SK-N-SH treated with all-trans-retinoic acid at 6 μM for 48 hours (cell line): ENCODE data around the gene KIF11.

ENCODE experiments used
- ARNTL ChIP-seq: fragments of 450-650 bp; formaldehyde crosslinking; IDR thresholded peaks from 2 replicates; pipeline ENCODE4 v1.5.0; 2020; ENCODE audit warnings: low read depth, mild to moderate bottlenecking, moderate library complexity, borderline replicate concordance
- BACH2 ChIP-seq: fragments of 250-450 bp; sonication (Bioruptor Pico); IDR thresholded peaks from 2 replicates; pipeline ENCODE4 v1.9.0; 2021; ENCODE audit warnings: mild to moderate bottlenecking, borderline replicate concordance
- CREB5 ChIP-seq: fragments of 250-450 bp; sonication (Bioruptor Pico); IDR thresholded peaks from 2 replicates; pipeline ENCODE4 v1.5.1; 2020; ENCODE audit warnings: low read depth, mild to moderate bottlenecking, moderate library complexity
- CSRNP3 ChIP-seq: fragments of 250-450 bp; sonication (Bioruptor Pico); IDR thresholded peaks from 2 replicates; pipeline ENCODE4 v1.5.1; 2021; ENCODE audit warnings: mild to moderate bottlenecking, moderate library complexity
- GLIS3 ChIP-seq: fragments of 250-450 bp; sonication (Bioruptor Pico); IDR thresholded peaks from 2 replicates; pipeline ENCODE4 v1.5.0; 2020; ENCODE audit warnings: mild to moderate bottlenecking, moderate library complexity
- ISL1 ChIP-seq: fragments of 250-450 bp; sonication (Bioruptor Pico); IDR thresholded peaks from 2 replicates; pipeline ENCODE4 v2.1.2; 2022; ENCODE audit warnings: mild to moderate bottlenecking, moderate library complexity
- OSR1 ChIP-seq: fragments of 250-450 bp; sonication (Bioruptor Pico); IDR thresholded peaks from 2 replicates; pipeline ENCODE4 v1.8.0; 2022; ENCODE audit warnings: moderate library complexity, mild to moderate bottlenecking, inconsistent platforms
- PATZ1 ChIP-seq: fragments of 250-450 bp; sonication (Bioruptor Pico); IDR thresholded peaks from 2 replicates; pipeline ENCODE4 v1.8.0; 2020; ENCODE audit warnings: mild to moderate bottlenecking, moderate library complexity, borderline replicate concordance
- RARB ChIP-seq: fragments of 250-450 bp; sonication (Bioruptor Pico); IDR thresholded peaks from 2 replicates; pipeline ENCODE4 v1.8.0; 2021; ENCODE audit warnings: mild to moderate bottlenecking, moderate library complexity
- ZFP3 ChIP-seq: fragments of 250-450 bp; sonication (Bioruptor Pico); IDR thresholded peaks from 2 replicates; pipeline ENCODE4 v1.5.0; 2020; ENCODE audit warnings: mild to moderate bottlenecking, moderate library complexity
- ZFP30 ChIP-seq: fragments of 450-650 bp; formaldehyde crosslinking; IDR thresholded peaks from 2 replicates; pipeline ENCODE4 v1.5.0; 2022; ENCODE audit warnings: mild to moderate bottlenecking, moderate library complexity
- ZNF70 ChIP-seq: fragments of 450-650 bp; formaldehyde crosslinking; IDR thresholded peaks from 2 replicates; pipeline ENCODE4 v1.5.0; 2020; ENCODE audit warnings: mild to moderate bottlenecking, moderate library complexity
- ZNF8 ChIP-seq: fragments of 450-650 bp; formaldehyde crosslinking; IDR thresholded peaks from 2 replicates; pipeline ENCODE4 v1.5.0; 2020; ENCODE audit warnings: mild to moderate bottlenecking, moderate library complexity
- TF ChIP-seq, protein P1 (sequence below): fragments of 250-450 bp; sonication (Bioruptor Pico); IDR thresholded peaks from 2 replicates; pipeline ENCODE4 v1.5.0; 2020; ENCODE audit warnings: mild to moderate bottlenecking, moderate library complexity

DNA sequence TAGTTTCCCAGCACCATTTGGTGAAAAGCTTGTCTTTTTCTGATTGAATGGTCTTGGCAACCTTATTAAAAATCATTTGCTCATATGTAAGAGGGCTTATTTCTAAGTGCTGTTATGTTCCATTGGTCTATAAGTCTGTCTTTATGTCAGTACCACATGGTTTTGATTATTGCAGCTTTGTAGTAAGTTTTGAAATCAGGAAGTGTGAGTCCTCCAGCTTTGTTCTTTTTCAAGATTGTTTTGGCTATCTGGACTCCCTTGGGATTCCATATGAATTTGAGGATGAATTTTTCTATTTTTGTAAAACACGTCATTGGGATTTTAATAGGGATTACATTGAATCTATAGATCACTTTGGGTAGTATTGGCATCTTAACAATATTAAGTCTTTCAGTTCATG is 5.4 kb downstream of the KIF11 start:
- TF ChIP-seq CSRNP3 (no peak), ZFP3 (CRISPR knock-in tag) (no peak), OSR1 (CRISPR knock-in tag) (no peak), ZNF70 (CRISPR knock-in tag) (no peak), CREB5 (CRISPR knock-in tag) (no peak), PATZ1 (no peak), ZFP30 (CRISPR knock-in tag) (no peak), BACH2 (CRISPR knock-in tag) (no peak), RARB (no peak), GLIS3 (CRISPR knock-in tag) (no peak), ARNTL (no peak), ZNF8 (CRISPR knock-in tag) (no peak), ISL1 (no peak)
- TF ChIP-seq, protein P1, sequence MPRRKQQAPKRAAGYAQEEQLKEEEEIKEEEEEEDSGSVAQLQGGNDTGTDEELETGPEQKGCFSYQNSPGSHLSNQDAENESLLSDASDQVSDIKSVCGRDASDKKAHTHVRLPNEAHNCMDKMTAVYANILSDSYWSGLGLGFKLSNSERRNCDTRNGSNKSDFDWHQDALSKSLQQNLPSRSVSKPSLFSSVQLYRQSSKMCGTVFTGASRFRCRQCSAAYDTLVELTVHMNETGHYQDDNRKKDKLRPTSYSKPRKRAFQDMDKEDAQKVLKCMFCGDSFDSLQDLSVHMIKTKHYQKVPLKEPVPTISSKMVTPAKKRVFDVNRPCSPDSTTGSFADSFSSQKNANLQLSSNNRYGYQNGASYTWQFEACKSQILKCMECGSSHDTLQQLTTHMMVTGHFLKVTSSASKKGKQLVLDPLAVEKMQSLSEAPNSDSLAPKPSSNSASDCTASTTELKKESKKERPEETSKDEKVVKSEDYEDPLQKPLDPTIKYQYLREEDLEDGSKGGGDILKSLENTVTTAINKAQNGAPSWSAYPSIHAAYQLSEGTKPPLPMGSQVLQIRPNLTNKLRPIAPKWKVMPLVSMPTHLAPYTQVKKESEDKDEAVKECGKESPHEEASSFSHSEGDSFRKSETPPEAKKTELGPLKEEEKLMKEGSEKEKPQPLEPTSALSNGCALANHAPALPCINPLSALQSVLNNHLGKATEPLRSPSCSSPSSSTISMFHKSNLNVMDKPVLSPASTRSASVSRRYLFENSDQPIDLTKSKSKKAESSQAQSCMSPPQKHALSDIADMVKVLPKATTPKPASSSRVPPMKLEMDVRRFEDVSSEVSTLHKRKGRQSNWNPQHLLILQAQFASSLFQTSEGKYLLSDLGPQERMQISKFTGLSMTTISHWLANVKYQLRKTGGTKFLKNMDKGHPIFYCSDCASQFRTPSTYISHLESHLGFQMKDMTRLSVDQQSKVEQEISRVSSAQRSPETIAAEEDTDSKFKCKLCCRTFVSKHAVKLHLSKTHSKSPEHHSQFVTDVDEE: no peak
